ENCODE data around the gene CHPT1. TPM values are rescaled to one million over a fixed set of nuclear protein-coding genes. Genes with fewer than 3 reads are reported as not detected.
"Not testable (repeated sequence)": the region's sequence is repeated elsewhere in the genome, so short reads cannot be mapped to it uniquely, and the experiment has no call there.

Gene CHPT1
- total and polyA plus RNA-seq, 2 donors (not counting 1 experiment from before 2014, with no cell fraction given) = 34.8 to 62.9 TPM

DNA sequence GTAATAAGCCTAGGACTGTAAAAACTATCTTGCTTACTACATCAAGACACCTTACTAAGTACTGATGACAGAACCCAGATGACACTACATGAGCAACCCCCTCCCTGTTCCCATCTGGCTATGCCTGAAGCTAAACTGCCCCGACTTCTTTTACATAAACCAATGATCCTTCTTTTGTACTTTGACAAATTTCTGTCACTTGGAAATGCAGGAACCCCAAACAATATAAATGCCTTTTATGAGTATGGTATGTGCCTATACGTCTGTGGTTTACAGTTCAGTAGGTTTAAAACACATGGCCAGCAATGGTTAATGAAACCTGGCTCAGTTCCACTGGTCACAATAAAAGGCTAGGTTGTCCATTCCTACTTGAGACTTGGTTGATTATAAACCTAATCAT is 35.7 kb downstream of the CHPT1 start:
- no peak overlapping the region for H3K9ac ChIP-seq (ENCODE audit: insufficient read depth, low read length)
- H3K4me1 ChIP-seq (ENCODE audit: control insufficient read depth, extremely low read depth, insufficient read depth, low read length) = no peaks in the 10 kb centered on the region
- H3K36me3 ChIP-seq (ENCODE audit: control insufficient read depth, insufficient read depth, low read length) = no peaks in the 10 kb centered on the region
- H3K4me3 ChIP-seq (replicated peaks in 1 of 4; ENCODE audit: control extremely low read depth in 1 of 4, insufficient read depth in 1 of 4, low read depth in 3 of 4, low read length in 4 of 4) = no peak overlapping the region
- H3K4me2 ChIP-seq (ENCODE audit: extremely low read depth, insufficient read depth, low read length) = no peak overlapping the region
- H4K20me1 ChIP-seq (ENCODE audit: control insufficient read depth, extremely low read depth, insufficient read depth, low read length) = no peaks in the 10 kb centered on the region
- DNase-seq (ENCODE audit: low read depth in 2 of 2) = no peak
- no peak overlapping the region for H3K27ac ChIP-seq (ENCODE audit: insufficient read depth, low read length)
- H3K27me3 ChIP-seq (ENCODE audit: control insufficient read depth, insufficient read depth, low read length) = no peaks in the 10 kb centered on the region
- H2AFZ ChIP-seq (ENCODE audit: low read length) = no peak overlapping the region
- H3K9me3 ChIP-seq (ENCODE audit: control insufficient read depth, insufficient read depth, low read depth, low read length) = no peaks in the 10 kb centered on the region
- TF ChIP-seq, protein P1, sequence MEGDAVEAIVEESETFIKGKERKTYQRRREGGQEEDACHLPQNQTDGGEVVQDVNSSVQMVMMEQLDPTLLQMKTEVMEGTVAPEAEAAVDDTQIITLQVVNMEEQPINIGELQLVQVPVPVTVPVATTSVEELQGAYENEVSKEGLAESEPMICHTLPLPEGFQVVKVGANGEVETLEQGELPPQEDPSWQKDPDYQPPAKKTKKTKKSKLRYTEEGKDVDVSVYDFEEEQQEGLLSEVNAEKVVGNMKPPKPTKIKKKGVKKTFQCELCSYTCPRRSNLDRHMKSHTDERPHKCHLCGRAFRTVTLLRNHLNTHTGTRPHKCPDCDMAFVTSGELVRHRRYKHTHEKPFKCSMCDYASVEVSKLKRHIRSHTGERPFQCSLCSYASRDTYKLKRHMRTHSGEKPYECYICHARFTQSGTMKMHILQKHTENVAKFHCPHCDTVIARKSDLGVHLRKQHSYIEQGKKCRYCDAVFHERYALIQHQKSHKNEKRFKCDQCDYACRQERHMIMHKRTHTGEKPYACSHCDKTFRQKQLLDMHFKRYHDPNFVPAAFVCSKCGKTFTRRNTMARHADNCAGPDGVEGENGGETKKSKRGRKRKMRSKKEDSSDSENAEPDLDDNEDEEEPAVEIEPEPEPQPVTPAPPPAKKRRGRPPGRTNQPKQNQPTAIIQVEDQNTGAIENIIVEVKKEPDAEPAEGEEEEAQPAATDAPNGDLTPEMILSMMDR (conservative IDR thresholded peaks at IDR 0.05 in 1 of 2, IDR thresholded peaks at IDR 0.05 in 1 of 2; ENCODE audit: low read depth in 1 of 2, low read length in 2 of 2) = no peak
- no peak for TF ChIP-seq EZH2 (IDR thresholded peaks at IDR 0.05; ENCODE audit: low read length, missing control alignments)
- no peaks in the 10 kb centered on the region for H3K79me2 ChIP-seq (ENCODE audit: control insufficient read depth, insufficient read depth, low read length)

- not testable (repeated sequence) for H2AFZ ChIP-seq (ENCODE audit: low read length); H3K4me1 ChIP-seq (ENCODE audit: control insufficient read depth, extremely low read depth, insufficient read depth, low read length); H3K79me2 ChIP-seq (ENCODE audit: control insufficient read depth, insufficient read depth, low read length); H3K27ac ChIP-seq (ENCODE audit: insufficient read depth, low read length); H3K4me2 ChIP-seq (ENCODE audit: extremely low read depth, insufficient read depth, low read length); DNase-seq (ENCODE audit: low read depth in 2 of 2); H3K9me3 ChIP-seq (ENCODE audit: control insufficient read depth, insufficient read depth, low read depth, low read length); H3K4me3 ChIP-seq (replicated peaks in 1 of 4; ENCODE audit: control extremely low read depth in 1 of 4, insufficient read depth in 1 of 4, low read depth in 3 of 4, low read length in 4 of 4); H4K20me1 ChIP-seq (ENCODE audit: control insufficient read depth, extremely low read depth, insufficient read depth, low read length); H3K27me3 ChIP-seq (ENCODE audit: control insufficient read depth, insufficient read depth, low read length); H3K9ac ChIP-seq (ENCODE audit: insufficient read depth, low read length); H3K36me3 ChIP-seq (ENCODE audit: control insufficient read depth, insufficient read depth, low read length)
Measured at GRCh38 chr12:101734482-101734881, 37.0 kb downstream of the CHPT1 start.

DNA sequence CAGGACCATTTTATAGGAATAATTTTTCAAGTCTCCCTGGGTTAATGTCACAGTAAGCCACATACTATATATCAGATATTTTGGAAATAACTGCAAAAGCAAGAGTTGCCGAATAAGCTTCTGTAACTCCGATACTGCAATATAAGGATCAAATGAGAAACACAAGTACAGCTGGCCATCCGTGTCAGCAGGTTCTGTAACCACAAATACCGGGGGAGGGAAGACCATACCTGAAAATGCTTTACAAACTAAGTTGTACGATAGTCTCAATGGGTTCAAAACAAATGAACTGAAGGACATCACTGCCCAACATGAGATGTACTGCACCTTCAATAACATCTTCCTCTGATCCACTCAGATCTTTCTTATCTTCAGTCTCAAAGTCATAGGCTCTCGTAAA is 40.0 kb downstream of the CHPT1 start:
- no peaks in the 10 kb centered on the region for H3K9me3 ChIP-seq (ENCODE audit: control insufficient read depth, insufficient read depth, low read depth, low read length)
- TF ChIP-seq EZH2 (IDR thresholded peaks at IDR 0.05; ENCODE audit: low read length, missing control alignments) = no peak
- TF ChIP-seq, protein P1 (conservative IDR thresholded peaks at IDR 0.05 in 1 of 2, IDR thresholded peaks at IDR 0.05 in 1 of 2; ENCODE audit: low read depth in 1 of 2, low read length in 2 of 2) = no peak
- no peaks in the 10 kb centered on the region for H3K27me3 ChIP-seq (ENCODE audit: control insufficient read depth, insufficient read depth, low read length)
- no peaks in the 10 kb centered on the region for H3K79me2 ChIP-seq (ENCODE audit: control insufficient read depth, insufficient read depth, low read length)
- H3K9ac ChIP-seq (ENCODE audit: insufficient read depth, low read length) = no peak overlapping the region
- no peak overlapping the region for H3K27ac ChIP-seq (ENCODE audit: insufficient read depth, low read length)
- H3K4me2 ChIP-seq (ENCODE audit: extremely low read depth, insufficient read depth, low read length) = no peak overlapping the region
- no peak for DNase-seq (ENCODE audit: low read depth in 2 of 2)
- H4K20me1 ChIP-seq (ENCODE audit: control insufficient read depth, extremely low read depth, insufficient read depth, low read length) = no peaks in the 10 kb centered on the region
- no peak overlapping the region for H2AFZ ChIP-seq (ENCODE audit: low read length)
- no peaks in the 10 kb centered on the region for H3K4me1 ChIP-seq (ENCODE audit: control insufficient read depth, extremely low read depth, insufficient read depth, low read length)
- no peak overlapping the region for H3K4me3 ChIP-seq (replicated peaks in 1 of 4; ENCODE audit: control extremely low read depth in 1 of 4, insufficient read depth in 1 of 4, low read depth in 3 of 4, low read length in 4 of 4)
- peaks cover 3% of the 10 kb centered on the region for H3K36me3 ChIP-seq (ENCODE audit: control insufficient read depth, insufficient read depth, low read length)
